ENCODE results near the gene PAPPA. TPM values are rescaled to one million over a fixed set of nuclear protein-coding genes. Genes with fewer than 3 reads are reported as not detected.

The PAPPA gene
- polyA plus RNA-seq, 1 of the 3 experiments (the other 2 are of a cell fraction): 44.5 TPM

DNA sequence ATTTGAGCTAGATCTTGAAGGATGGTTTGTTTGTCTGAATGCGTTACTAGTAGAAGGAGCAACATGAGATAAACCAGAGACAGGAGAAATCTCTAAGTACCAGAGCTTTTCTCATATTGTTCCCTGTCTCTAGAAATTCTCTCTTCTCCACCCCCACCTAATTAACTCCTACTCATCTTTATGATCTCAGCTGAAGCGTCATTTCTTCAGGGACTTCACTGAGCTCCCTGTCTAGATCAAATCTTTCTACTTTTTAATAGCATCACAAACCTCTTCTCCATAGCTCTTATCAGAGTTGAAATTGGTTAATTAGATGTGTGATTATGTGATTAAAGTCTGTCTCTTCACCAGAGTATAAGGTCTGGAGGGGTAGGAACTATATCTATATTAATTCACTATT, 226.2 kb downstream of the PAPPA start:
- no peaks in the 10 kb centered on the region for H3K9me2 ChIP-seq
- H3K36me3 ChIP-seq (replicated peaks in 1 of 2; ENCODE audit: control insufficient read depth in 1 of 2, insufficient read depth in 2 of 2, low read length in 1 of 2): peaks cover 48 to 79% of the 10 kb centered on the region in 2 experiments
- CTCF ChIA-PET: interaction anchor here (1.1 kb wide), 1 partner anchor 20 kb away, joined by 3 read pairs; no protein-coding TSS in a partner anchor

DNA sequence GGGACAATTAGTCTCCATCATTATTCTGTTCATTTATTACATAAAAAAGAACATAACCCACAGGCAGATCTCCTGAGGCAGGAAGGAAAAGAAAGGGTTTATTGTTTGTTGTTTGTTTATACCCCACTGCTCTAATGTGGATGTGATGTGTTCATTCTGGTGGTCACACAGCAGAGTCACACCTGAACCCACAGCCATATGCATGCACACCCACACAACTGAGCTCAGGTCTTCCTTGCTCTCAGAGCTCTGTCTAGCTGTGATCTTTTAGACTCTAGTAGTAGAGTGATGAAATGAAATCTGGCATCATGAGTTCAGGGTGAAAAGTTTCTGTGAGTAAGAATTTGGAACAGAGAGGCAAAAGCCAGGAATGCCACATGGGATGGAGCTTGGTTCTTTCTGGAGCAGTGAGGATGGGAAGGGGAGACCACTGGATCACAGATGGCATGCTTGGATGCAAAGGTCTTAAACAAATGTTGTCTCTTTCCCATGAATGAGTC, 227.0 kb downstream of the PAPPA start:
- H3K27ac ChIP-seq (ENCODE audit: low read depth in 2 of 2, low read length in 1 of 2): no peak overlapping the region
- ChIA-PET CTCF (no interaction called here), POLR2A (no interaction called here)
- H3K9me3 ChIP-seq: no peaks in the 10 kb centered on the region
- no peaks in the 10 kb centered on the region for H3K27me3 ChIP-seq (ENCODE audit: insufficient read depth)
- H2AFZ ChIP-seq (ENCODE audit: low read depth): no peak overlapping the region
- H3K79me2 ChIP-seq (ENCODE audit: insufficient read depth): peaks cover 3% of the 10 kb centered on the region; the same call in 1 of the 2 replicates
- no peaks in the 10 kb centered on the region for H3K9me2 ChIP-seq
- peaks cover 22% of the 10 kb centered on the region for H4K20me1 ChIP-seq (ENCODE audit: insufficient read depth)
- H3K4me2 ChIP-seq: no peak overlapping the region
- TF ChIP-seq POLR2AphosphoS5 (IDR thresholded peaks at IDR 0.05; ENCODE audit: low read depth, low read length): no peak
- TF ChIP-seq CHD2 (IDR thresholded peaks at IDR 0.05; ENCODE audit: low read length, partially characterized antibody): no peak
- TF ChIP-seq, protein P1, sequence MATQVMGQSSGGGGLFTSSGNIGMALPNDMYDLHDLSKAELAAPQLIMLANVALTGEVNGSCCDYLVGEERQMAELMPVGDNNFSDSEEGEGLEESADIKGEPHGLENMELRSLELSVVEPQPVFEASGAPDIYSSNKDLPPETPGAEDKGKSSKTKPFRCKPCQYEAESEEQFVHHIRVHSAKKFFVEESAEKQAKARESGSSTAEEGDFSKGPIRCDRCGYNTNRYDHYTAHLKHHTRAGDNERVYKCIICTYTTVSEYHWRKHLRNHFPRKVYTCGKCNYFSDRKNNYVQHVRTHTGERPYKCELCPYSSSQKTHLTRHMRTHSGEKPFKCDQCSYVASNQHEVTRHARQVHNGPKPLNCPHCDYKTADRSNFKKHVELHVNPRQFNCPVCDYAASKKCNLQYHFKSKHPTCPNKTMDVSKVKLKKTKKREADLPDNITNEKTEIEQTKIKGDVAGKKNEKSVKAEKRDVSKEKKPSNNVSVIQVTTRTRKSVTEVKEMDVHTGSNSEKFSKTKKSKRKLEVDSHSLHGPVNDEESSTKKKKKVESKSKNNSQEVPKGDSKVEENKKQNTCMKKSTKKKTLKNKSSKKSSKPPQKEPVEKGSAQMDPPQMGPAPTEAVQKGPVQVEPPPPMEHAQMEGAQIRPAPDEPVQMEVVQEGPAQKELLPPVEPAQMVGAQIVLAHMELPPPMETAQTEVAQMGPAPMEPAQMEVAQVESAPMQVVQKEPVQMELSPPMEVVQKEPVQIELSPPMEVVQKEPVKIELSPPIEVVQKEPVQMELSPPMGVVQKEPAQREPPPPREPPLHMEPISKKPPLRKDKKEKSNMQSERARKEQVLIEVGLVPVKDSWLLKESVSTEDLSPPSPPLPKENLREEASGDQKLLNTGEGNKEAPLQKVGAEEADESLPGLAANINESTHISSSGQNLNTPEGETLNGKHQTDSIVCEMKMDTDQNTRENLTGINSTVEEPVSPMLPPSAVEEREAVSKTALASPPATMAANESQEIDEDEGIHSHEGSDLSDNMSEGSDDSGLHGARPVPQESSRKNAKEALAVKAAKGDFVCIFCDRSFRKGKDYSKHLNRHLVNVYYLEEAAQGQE (IDR thresholded peaks at IDR 0.05; ENCODE audit: low read depth, low read length): no peak
- TF ChIP-seq, protein P2, sequence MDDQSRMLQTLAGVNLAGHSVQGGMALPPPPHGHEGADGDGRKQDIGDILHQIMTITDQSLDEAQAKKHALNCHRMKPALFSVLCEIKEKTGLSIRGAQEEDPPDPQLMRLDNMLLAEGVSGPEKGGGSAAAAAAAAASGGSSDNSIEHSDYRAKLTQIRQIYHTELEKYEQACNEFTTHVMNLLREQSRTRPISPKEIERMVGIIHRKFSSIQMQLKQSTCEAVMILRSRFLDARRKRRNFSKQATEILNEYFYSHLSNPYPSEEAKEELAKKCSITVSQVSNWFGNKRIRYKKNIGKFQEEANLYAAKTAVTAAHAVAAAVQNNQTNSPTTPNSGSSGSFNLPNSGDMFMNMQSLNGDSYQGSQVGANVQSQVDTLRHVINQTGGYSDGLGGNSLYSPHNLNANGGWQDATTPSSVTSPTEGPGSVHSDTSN (IDR thresholded peaks at IDR 0.05): no peak
- no peak for TF ChIP-seq EZH2phosphoT487 (IDR thresholded peaks at IDR 0.05; ENCODE audit: borderline replicate concordance, low read depth)
- TF ChIP-seq FOXM1 (IDR thresholded peaks at IDR 0.05; ENCODE audit: low read depth): no peak
- TF ChIP-seq ELF1 (IDR thresholded peaks at IDR 0.05): no peak
- H3K9ac ChIP-seq: no peak overlapping the region
- no peak overlapping the region for H3K4me3 ChIP-seq (ENCODE audit: low read depth in 2 of 2, low read length in 1 of 2)
- no peak for DNase-seq
- H3K36me3 ChIP-seq (replicated peaks in 1 of 2; ENCODE audit: control insufficient read depth in 1 of 2, insufficient read depth in 2 of 2, low read length in 1 of 2): peaks cover 46 to 75% of the 10 kb centered on the region in 2 experiments
- peaks cover 54% of the 10 kb centered on the region for H3F3A ChIP-seq (replicated peaks; ENCODE audit: insufficient read depth)
- peaks cover 3 to 12% of the 10 kb centered on the region in 2 experiments; a peak in 2 of 4 replicates for H3K4me1 ChIP-seq (ENCODE audit: control insufficient read depth in 1 of 2, insufficient read depth in 2 of 2, low read depth in 1 of 2, low read length in 1 of 2)

More for the DNA sequence above, 226.2 kb downstream of the PAPPA start:
- DNase-seq: no peak
- Histone ChIP-seq H3K9ac (no peak overlapping the region), H3F3A (replicated peaks; ENCODE audit: insufficient read depth) (peaks cover 60% of the 10 kb centered on the region), H3K27ac (ENCODE audit: low read depth in 2 of 2, low read length in 1 of 2) (no peak overlapping the region; a peak in 1 of 4 replicates), H3K79me2 (ENCODE audit: insufficient read depth) (peaks cover 8% of the 10 kb centered on the region; the same call in 1 of the 2 replicates), H3K4me1 (ENCODE audit: control insufficient read depth in 1 of 2, insufficient read depth in 2 of 2, low read depth in 1 of 2, low read length in 1 of 2) (peaks cover 3 to 12% of the 10 kb centered on the region in 2 experiments; a peak in 2 of 4 replicates), H3K4me3 (ENCODE audit: low read depth in 2 of 2, low read length in 1 of 2) (no peak overlapping the region), H3K9me3 (no peaks in the 10 kb centered on the region), H4K20me1 (ENCODE audit: insufficient read depth) (peaks cover 25% of the 10 kb centered on the region), H3K4me2 (no peak overlapping the region), H3K27me3 (ENCODE audit: insufficient read depth) (no peaks in the 10 kb centered on the region), H2AFZ (ENCODE audit: low read depth) (no peak overlapping the region)
- WGBS (ENCODE audit: low lambda C conversion rate): 97% methylated on average over 2 of the region's 2 CpGs
- TF ChIP-seq JUND (IDR thresholded peaks at IDR 0.05) (no peak), GATA2 (CRISPR knock-in tag; IDR thresholded peaks at IDR 0.05) (no peak), RAD21 (IDR thresholded peaks at IDR 0.05; ENCODE audit: low read length) (no peak), FOXM1 (IDR thresholded peaks at IDR 0.05; ENCODE audit: low read depth) (no peak), ELF1 (IDR thresholded peaks at IDR 0.05) (no peak)
- TF ChIP-seq, protein P2 (IDR thresholded peaks at IDR 0.05): no peak
- POLR2A ChIA-PET: no interaction called here
